ENCODE measurements around the gene PEX11G. TPM values are rescaled to one million over a fixed set of nuclear protein-coding genes. Genes with fewer than 3 reads are reported as not detected.

The PEX11G gene
- total and polyA plus RNA-seq, 9 of the 15 experiments (the other 6 are each of a cell fraction or from before 2014, with no cell fraction given): 0.07 to 3.2 (median 0.70) TPM; not detected in 1

DNA sequence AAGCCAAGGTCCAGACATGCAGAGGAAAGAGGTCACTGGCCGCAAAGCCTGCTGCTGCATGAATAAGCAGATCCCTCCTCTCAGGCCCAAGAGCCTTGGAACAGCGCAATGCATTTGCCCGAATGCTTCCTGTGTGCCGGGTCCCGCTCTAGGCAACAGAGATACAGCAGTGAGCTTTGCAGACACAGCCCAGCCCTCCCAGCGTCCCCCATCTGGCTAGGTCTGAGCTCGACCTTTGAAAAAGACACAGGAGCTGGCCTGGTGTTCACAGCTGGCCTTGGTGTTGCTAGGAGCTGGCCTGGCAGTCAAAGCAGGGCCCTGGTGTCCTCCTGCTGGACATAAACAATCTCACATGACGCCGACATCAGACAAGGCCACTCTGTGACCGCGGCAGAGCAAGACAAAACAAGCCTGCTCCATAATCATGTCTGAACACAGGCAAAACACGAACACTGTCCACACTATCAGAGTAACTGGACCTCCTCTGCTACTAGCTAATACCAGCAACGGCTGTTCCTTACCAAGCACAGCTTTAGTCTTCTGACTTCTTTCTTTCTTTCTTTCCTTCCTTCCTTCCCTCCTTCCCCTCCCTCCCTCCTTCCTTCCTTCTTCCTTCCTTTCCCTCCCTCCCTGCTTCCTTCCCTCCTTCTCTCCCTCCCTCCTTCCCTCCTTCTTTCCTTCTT lies 5.7 kb upstream of the PEX11G start (continued):
- TF ChIP-seq, protein P1, sequence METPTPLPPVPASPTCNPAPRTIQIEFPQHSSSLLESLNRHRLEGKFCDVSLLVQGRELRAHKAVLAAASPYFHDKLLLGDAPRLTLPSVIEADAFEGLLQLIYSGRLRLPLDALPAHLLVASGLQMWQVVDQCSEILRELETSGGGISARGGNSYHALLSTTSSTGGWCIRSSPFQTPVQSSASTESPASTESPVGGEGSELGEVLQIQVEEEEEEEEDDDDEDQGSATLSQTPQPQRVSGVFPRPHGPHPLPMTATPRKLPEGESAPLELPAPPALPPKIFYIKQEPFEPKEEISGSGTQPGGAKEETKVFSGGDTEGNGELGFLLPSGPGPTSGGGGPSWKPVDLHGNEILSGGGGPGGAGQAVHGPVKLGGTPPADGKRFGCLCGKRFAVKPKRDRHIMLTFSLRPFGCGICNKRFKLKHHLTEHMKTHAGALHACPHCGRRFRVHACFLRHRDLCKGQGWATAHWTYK (CRISPR knock-in tag; IDR thresholded peaks at IDR 0.05): 0 out of 2 replicates have a peak, but pooled peaks have one; percentile 42
- TF ChIP-seq ZBED1 (IDR thresholded peaks at IDR 0.05) (no peak), E2F3 (CRISPR knock-in tag; IDR thresholded peaks at IDR 0.05) (no peak), ZKSCAN3 (CRISPR knock-in tag; IDR thresholded peaks at IDR 0.05) (no peak), MTA2 (IDR thresholded peaks at IDR 0.05; ENCODE audit: low read depth) (peak; percentile 32; the same call in 1 of the 2 replicates), ZNF121 (CRISPR knock-in tag; conservative IDR thresholded peaks at IDR 0.05) (no peak), ZNF655 (CRISPR knock-in tag; IDR thresholded peaks at IDR 0.05) (no peak), CREM (IDR thresholded peaks at IDR 0.05; ENCODE audit: low read depth) (peak; percentile 61), CAMTA2 (CRISPR knock-in tag; conservative IDR thresholded peaks at IDR 0.05) (no peak), ZNF639 (CRISPR knock-in tag; conservative IDR thresholded peaks at IDR 0.05 in 1 of 2, IDR thresholded peaks at IDR 0.05 in 1 of 2) (peak in 1 of 2 experiments; percentile 44; a peak in 1 of 4 replicates), PHF20 (IDR thresholded peaks at IDR 0.05; ENCODE audit: partially characterized antibody) (peak; percentile 51), ZNF449 (CRISPR knock-in tag; IDR thresholded peaks at IDR 0.05) (no peak), KLF6 (CRISPR knock-in tag; IDR thresholded peaks at IDR 0.05; ENCODE audit: borderline replicate concordance) (no peak)
- TF ChIP-seq, protein P2, sequence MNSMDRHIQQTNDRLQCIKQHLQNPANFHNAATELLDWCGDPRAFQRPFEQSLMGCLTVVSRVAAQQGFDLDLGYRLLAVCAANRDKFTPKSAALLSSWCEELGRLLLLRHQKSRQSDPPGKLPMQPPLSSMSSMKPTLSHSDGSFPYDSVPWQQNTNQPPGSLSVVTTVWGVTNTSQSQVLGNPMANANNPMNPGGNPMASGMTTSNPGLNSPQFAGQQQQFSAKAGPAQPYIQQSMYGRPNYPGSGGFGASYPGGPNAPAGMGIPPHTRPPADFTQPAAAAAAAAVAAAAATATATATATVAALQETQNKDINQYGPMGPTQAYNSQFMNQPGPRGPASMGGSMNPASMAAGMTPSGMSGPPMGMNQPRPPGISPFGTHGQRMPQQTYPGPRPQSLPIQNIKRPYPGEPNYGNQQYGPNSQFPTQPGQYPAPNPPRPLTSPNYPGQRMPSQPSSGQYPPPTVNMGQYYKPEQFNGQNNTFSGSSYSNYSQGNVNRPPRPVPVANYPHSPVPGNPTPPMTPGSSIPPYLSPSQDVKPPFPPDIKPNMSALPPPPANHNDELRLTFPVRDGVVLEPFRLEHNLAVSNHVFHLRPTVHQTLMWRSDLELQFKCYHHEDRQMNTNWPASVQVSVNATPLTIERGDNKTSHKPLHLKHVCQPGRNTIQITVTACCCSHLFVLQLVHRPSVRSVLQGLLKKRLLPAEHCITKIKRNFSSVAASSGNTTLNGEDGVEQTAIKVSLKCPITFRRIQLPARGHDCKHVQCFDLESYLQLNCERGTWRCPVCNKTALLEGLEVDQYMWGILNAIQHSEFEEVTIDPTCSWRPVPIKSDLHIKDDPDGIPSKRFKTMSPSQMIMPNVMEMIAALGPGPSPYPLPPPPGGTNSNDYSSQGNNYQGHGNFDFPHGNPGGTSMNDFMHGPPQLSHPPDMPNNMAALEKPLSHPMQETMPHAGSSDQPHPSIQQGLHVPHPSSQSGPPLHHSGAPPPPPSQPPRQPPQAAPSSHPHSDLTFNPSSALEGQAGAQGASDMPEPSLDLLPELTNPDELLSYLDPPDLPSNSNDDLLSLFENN (IDR thresholded peaks at IDR 0.05; ENCODE audit: low read depth in 2 of 2, low read length in 2 of 2): no peak
- TF ChIP-seq, protein P3, sequence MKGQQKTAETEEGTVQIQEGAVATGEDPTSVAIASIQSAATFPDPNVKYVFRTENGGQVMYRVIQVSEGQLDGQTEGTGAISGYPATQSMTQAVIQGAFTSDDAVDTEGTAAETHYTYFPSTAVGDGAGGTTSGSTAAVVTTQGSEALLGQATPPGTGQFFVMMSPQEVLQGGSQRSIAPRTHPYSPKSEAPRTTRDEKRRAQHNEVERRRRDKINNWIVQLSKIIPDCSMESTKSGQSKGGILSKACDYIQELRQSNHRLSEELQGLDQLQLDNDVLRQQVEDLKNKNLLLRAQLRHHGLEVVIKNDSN (CRISPR knock-in tag; IDR thresholded peaks at IDR 0.05): peak; percentile 24; the same call in 1 of the 2 replicates

Data from K562 (cell line).